HepG2 (cell line): ENCODE measurements around the gene EYA2. TPM values are rescaled to one million over a fixed set of nuclear protein-coding genes. Genes with fewer than 3 reads are reported as not detected.

Experiments
- HNRNPK ChIP-seq: fragments of 200-400 bp; formaldehyde crosslinking; IDR thresholded peaks from 2 replicates; pipeline ENCODE4 v1.6.1; 2018; ENCODE audit warnings: low read length, low read depth, moderate library complexity, mild to moderate bottlenecking; ENCODE audit not compliant: poor library complexity, severe bottlenecking
- KLF13 ChIP-seq: sonication (generic); formaldehyde crosslinking; IDR thresholded peaks from 2 replicates; pipeline ENCODE4 v1.4.0; 2020; ENCODE audit warnings: mild to moderate bottlenecking, missing genetic modification reagents
- NFE2 ChIP-seq: sonication (generic); formaldehyde crosslinking; IDR thresholded peaks from 2 replicates; pipeline ENCODE4 v1.4.0; 2020; ENCODE audit warnings: missing genetic modification reagents
- NR2F2 ChIP-seq: IDR thresholded peaks from 2 replicates; pipeline ENCODE4 v1.6.1; 2012; ENCODE audit warnings: low read depth, inconsistent platforms, borderline replicate concordance
- PHF8 ChIP-seq: sonication (generic); formaldehyde crosslinking; IDR thresholded peaks from 2 replicates; pipeline ENCODE4 v1.5.0; 2020; ENCODE audit warnings: missing genetic modification reagents
- POGZ ChIP-seq: sonication (generic); formaldehyde crosslinking; IDR thresholded peaks from 2 replicates; pipeline ENCODE4 v1.4.0; 2020; ENCODE audit warnings: mild to moderate bottlenecking, missing genetic modification reagents
- TAF1 ChIP-seq: sonication (generic); formaldehyde crosslinking; IDR thresholded peaks from 2 replicates; pipeline ENCODE4 v1.4.0; 2020; ENCODE audit warnings: missing genetic modification reagents
- ZFP41 ChIP-seq: sonication (generic); formaldehyde crosslinking; IDR thresholded peaks from 2 replicates; pipeline ENCODE4 v1.4.0; 2020; ENCODE audit warnings: mild to moderate bottlenecking, missing genetic modification reagents, borderline replicate concordance
- ZMYM2 ChIP-seq: sonication (generic); formaldehyde crosslinking; IDR thresholded peaks from 2 replicates; pipeline ENCODE4 v1.8.0; 2022; ENCODE audit warnings: mild to moderate bottlenecking, missing genetic modification reagents
- ZMYM4 ChIP-seq: sonication (generic); formaldehyde crosslinking; IDR thresholded peaks from 2 replicates; pipeline ENCODE4 v1.8.1; 2023; ENCODE audit warnings: mild to moderate bottlenecking, missing genetic modification reagents
- ZNF121 ChIP-seq: sonication (generic); formaldehyde crosslinking; IDR thresholded peaks from 2 replicates; pipeline ENCODE4 v1.5.0; 2020; ENCODE audit warnings: mild to moderate bottlenecking, missing genetic modification reagents
- ZNF136 ChIP-seq: sonication (generic); formaldehyde crosslinking; IDR thresholded peaks from 2 replicates; pipeline ENCODE4 v1.8.1; 2022; ENCODE audit warnings: low read depth, mild to moderate bottlenecking, moderate library complexity, missing genetic modification reagents
- ZNF24 ChIP-seq: fragments of 450-650 bp; IDR thresholded peaks from 2 replicates; pipeline ENCODE4 v1.6.1; 2017; ENCODE audit warnings: antibody characterized with exemption, mild to moderate bottlenecking
- ZNF263 ChIP-seq: sonication (generic); formaldehyde crosslinking; IDR thresholded peaks from 2 replicates; pipeline ENCODE4 v1.4.0; 2020; ENCODE audit warnings: missing genetic modification reagents
- ZNF501 ChIP-seq: sonication (generic); formaldehyde crosslinking; IDR thresholded peaks from 2 replicates; pipeline ENCODE4 v1.5.1; 2020; ENCODE audit warnings: mild to moderate bottlenecking, moderate library complexity, missing genetic modification reagents
- ZSCAN21 ChIP-seq: sonication (generic); formaldehyde crosslinking; IDR thresholded peaks from 2 replicates; pipeline ENCODE4 v1.8.0; 2022; ENCODE audit warnings: mild to moderate bottlenecking, missing genetic modification reagents, moderate library complexity, borderline replicate concordance
- polyA plus RNA-seq, 8 experiments: library from polyadenylated mRNA; depleted of rRNA in 3 of 8; stranded (reverse) in 7 of 8; unstranded in 1 of 8; fragments of >200 nt; fragmentation: Illumina TruSeq in 4 of 8; extraction: Trizol in 4 of 8; gene quantifications; 2 replicates each; pipeline versions ENCODE4 v1.2.1 to v1.2.3, GENCODE V29; 2011 to 2016; ENCODE audit warnings: low read depth in 4 of 8, missing spikeins in 1 of 8, mixed read lengths in 1 of 8; ENCODE audit not compliant: insufficient read depth in 1 of 8
- total RNA-seq, 5 experiments: library from RNA; depleted of rRNA; stranded (reverse); fragments of >200 nt; fragmentation: Illumina TruSeq; extraction: Trizol; gene quantifications; 2 replicates each; pipeline ENCODE4 v1.2.3, GENCODE V29; 2016; ENCODE audit warnings: low read depth in 1 of 5
- TF ChIP-seq, protein P1 (sequence below): sonication (generic); formaldehyde crosslinking; IDR thresholded peaks from 2 replicates; pipeline ENCODE4 v1.5.1; 2020; ENCODE audit warnings: missing genetic modification reagents, mild to moderate bottlenecking, borderline replicate concordance
- TF ChIP-seq, protein P2 (sequence below): sonication (generic); formaldehyde crosslinking; IDR thresholded peaks from 2 replicates; pipeline ENCODE4 v1.9.0; 2021; ENCODE audit warnings: missing genetic modification reagents, borderline replicate concordance
- TF ChIP-seq, protein P3 (sequence below): sonication (generic); formaldehyde crosslinking; IDR thresholded peaks from 2 replicates; pipeline ENCODE4 v1.4.0; 2020; ENCODE audit warnings: missing genetic modification reagents

Gene EYA2
- total and polyA plus RNA-seq, 2 of the 13 experiments (the other 11 are each of a cell fraction or from before 2014, with no cell fraction given): not detected

DNA sequence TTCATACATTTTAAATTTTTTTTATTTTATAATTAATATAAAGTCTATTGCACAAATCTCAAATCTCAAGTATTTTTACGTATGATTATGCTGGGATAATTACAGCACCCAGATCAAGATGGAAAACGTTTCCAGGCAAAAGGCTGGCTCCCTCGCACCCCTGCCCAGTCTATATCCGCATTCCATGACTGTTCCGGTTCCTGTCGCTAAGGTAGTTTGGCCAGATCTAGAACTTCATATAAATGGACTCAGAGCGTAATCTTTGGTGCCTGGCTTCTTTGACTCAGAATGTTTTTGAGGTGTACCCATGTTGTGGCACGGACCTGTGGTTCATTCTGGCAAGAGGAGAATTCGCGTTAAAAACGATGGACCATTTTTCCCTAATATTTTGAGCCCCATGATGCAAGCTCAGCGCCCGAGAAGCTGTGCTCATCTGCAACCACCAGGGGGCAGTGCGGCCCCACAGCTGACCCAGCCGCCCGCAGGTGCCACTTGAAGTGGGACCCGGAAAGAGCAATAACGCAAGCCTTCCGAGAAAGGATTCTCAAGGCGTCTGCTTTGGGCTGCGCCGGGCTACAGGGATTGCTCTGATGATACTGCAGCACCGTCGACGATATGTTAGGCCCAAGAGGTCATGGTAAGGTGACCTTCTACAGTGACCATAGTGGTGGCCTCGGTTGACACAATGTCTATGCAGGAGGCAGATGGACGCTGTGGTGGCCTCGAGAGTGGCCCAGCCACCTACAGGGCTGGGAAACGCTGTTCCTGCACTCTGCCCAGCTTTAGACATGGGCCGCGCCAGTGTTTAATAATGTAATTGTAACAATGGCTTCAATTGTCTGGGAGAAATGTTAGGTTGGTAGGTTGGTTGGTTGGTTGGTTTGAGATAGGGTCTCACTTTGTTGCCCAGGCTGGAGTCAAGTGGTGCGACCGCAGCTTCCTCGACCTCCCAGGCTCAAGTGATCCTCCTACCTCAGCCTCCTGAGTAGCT, 301.7 kb downstream of the EYA2 start (continued):
- TF ChIP-seq, protein P1, sequence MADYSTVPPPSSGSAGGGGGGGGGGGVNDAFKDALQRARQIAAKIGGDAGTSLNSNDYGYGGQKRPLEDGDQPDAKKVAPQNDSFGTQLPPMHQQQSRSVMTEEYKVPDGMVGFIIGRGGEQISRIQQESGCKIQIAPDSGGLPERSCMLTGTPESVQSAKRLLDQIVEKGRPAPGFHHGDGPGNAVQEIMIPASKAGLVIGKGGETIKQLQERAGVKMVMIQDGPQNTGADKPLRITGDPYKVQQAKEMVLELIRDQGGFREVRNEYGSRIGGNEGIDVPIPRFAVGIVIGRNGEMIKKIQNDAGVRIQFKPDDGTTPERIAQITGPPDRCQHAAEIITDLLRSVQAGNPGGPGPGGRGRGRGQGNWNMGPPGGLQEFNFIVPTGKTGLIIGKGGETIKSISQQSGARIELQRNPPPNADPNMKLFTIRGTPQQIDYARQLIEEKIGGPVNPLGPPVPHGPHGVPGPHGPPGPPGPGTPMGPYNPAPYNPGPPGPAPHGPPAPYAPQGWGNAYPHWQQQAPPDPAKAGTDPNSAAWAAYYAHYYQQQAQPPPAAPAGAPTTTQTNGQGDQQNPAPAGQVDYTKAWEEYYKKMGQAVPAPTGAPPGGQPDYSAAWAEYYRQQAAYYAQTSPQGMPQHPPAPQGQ: 0 out of 2 replicates have a peak, but pooled peaks have one; percentile 51
- no peak for TF ChIP-seq ZMYM2
- no peak for TF ChIP-seq KLF13 (CRISPR knock-in tag)
- peak; percentile 58 for TF ChIP-seq ZMYM4 (CRISPR knock-in tag)
- TF ChIP-seq ZNF263 (CRISPR knock-in tag): 0 out of 2 replicates have a peak, but pooled peaks have one; percentile 42
- TF ChIP-seq NFE2: no peak
- TF ChIP-seq PHF8 (CRISPR knock-in tag): peak; percentile 55
- peak; percentile 94 for TF ChIP-seq ZNF136
- TF ChIP-seq ZSCAN21 (CRISPR knock-in tag): peak; percentile 78; the same call in 1 of the 2 replicates
- TF ChIP-seq ZNF121: peak; percentile 79
- TF ChIP-seq TAF1: no peak
- 0 out of 2 replicates have a peak, but pooled peaks have one; percentile 10 for TF ChIP-seq ZNF24
- TF ChIP-seq ZNF501 (CRISPR knock-in tag): peak; percentile 93
- TF ChIP-seq, protein P2, sequence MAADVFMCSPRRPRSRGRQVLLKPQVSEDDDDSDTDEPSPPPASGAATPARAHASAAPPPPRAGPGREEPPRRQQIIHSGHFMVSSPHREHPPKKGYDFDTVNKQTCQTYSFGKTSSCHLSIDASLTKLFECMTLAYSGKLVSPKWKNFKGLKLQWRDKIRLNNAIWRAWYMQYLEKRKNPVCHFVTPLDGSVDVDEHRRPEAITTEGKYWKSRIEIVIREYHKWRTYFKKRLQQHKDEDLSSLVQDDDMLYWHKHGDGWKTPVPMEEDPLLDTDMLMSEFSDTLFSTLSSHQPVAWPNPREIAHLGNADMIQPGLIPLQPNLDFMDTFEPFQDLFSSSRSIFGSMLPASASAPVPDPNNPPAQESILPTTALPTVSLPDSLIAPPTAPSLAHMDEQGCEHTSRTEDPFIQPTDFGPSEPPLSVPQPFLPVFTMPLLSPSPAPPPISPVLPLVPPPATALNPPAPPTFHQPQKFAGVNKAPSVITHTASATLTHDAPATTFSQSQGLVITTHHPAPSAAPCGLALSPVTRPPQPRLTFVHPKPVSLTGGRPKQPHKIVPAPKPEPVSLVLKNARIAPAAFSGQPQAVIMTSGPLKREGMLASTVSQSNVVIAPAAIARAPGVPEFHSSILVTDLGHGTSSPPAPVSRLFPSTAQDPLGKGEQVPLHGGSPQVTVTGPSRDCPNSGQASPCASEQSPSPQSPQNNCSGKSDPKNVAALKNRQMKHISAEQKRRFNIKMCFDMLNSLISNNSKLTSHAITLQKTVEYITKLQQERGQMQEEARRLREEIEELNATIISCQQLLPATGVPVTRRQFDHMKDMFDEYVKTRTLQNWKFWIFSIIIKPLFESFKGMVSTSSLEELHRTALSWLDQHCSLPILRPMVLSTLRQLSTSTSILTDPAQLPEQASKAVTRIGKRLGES: no peak
- no peak for TF ChIP-seq NR2F2
- TF ChIP-seq POGZ (CRISPR knock-in tag): no peak; the same call in 1 of the 2 replicates
- TF ChIP-seq HNRNPK: no peak
- TF ChIP-seq, protein P3, sequence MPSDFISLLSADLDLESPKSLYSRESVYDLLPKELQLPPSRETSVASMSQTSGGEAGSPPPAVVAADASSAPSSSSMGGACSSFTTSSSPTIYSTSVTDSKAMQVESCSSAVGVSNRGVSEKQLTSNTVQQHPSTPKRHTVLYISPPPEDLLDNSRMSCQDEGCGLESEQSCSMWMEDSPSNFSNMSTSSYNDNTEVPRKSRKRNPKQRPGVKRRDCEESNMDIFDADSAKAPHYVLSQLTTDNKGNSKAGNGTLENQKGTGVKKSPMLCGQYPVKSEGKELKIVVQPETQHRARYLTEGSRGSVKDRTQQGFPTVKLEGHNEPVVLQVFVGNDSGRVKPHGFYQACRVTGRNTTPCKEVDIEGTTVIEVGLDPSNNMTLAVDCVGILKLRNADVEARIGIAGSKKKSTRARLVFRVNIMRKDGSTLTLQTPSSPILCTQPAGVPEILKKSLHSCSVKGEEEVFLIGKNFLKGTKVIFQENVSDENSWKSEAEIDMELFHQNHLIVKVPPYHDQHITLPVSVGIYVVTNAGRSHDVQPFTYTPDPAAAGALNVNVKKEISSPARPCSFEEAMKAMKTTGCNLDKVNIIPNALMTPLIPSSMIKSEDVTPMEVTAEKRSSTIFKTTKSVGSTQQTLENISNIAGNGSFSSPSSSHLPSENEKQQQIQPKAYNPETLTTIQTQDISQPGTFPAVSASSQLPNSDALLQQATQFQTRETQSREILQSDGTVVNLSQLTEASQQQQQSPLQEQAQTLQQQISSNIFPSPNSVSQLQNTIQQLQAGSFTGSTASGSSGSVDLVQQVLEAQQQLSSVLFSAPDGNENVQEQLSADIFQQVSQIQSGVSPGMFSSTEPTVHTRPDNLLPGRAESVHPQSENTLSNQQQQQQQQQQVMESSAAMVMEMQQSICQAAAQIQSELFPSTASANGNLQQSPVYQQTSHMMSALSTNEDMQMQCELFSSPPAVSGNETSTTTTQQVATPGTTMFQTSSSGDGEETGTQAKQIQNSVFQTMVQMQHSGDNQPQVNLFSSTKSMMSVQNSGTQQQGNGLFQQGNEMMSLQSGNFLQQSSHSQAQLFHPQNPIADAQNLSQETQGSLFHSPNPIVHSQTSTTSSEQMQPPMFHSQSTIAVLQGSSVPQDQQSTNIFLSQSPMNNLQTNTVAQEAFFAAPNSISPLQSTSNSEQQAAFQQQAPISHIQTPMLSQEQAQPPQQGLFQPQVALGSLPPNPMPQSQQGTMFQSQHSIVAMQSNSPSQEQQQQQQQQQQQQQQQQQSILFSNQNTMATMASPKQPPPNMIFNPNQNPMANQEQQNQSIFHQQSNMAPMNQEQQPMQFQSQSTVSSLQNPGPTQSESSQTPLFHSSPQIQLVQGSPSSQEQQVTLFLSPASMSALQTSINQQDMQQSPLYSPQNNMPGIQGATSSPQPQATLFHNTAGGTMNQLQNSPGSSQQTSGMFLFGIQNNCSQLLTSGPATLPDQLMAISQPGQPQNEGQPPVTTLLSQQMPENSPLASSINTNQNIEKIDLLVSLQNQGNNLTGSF: peak; percentile 78; the same call in 1 of the 2 replicates
- TF ChIP-seq ZFP41 (CRISPR knock-in tag): no peak
